H1 (cell line): Measurements from ENCODE around the gene GMIP.
"Not testable (repeated sequence)": the region's sequence is repeated elsewhere in the genome, so short reads cannot be mapped to it uniquely, and the experiment has no call there.

Experiments used
- BACH1 ChIP-seq: IDR thresholded peaks from 2 replicates; pipeline ENCODE4 v1.6.1; 2012; ENCODE audit warnings: low read length, improper control_type of control experiment
- CEBPB ChIP-seq: IDR thresholded peaks from 2 replicates; pipeline ENCODE4 v1.6.1; 2012; ENCODE audit warnings: low read depth, low read length
- EP300 ChIP-seq, 2 experiments: IDR thresholded peaks; 1 replicate in 1 of 2; 2 replicates in 1 of 2; pipeline ENCODE4 v1.6.1; 2011 to 2012; ENCODE audit warnings: low read depth in 2 of 2, low read length in 2 of 2, mild to moderate bottlenecking in 2 of 2, borderline replicate concordance in 1 of 2, inconsistent platforms in 1 of 2, moderate library complexity in 1 of 2
- RAD21 ChIP-seq, 2 experiments: IDR thresholded peaks in 1 of 2; conservative IDR thresholded peaks in 1 of 2; 2 replicates each; pipeline ENCODE4 v1.6.1; 2011; ENCODE audit warnings: low read depth in 2 of 2, low read length in 2 of 2, improper control_type of control experiment in 1 of 2, inconsistent platforms in 1 of 2, mild to moderate bottlenecking in 1 of 2, moderate library complexity in 1 of 2
- YY1 ChIP-seq: IDR thresholded peaks from 2 replicates; pipeline ENCODE4 v1.6.1; 2011; ENCODE audit warnings: low read depth, mild to moderate bottlenecking, low read length
- TF ChIP-seq, protein P1 (sequence below), 3 experiments: IDR thresholded peaks; 1 replicate in 2 of 3; 2 replicates in 1 of 3; pipeline versions ENCODE4 v1.5.1 to v1.6.1; 2011; ENCODE audit warnings: low read length in 3 of 3, mild to moderate bottlenecking in 3 of 3, inconsistent platforms in 2 of 3, low read depth in 1 of 3, moderate library complexity in 1 of 3; ENCODE audit not compliant: insufficient read depth in 1 of 3; ENCODE audit errors: control extremely low read depth in 1 of 3
- TF ChIP-seq, protein P2 (sequence below): IDR thresholded peaks from 2 replicates; pipeline ENCODE4 v1.6.1; 2011; ENCODE audit warnings: low read length, improper control_type of control experiment

DNA sequence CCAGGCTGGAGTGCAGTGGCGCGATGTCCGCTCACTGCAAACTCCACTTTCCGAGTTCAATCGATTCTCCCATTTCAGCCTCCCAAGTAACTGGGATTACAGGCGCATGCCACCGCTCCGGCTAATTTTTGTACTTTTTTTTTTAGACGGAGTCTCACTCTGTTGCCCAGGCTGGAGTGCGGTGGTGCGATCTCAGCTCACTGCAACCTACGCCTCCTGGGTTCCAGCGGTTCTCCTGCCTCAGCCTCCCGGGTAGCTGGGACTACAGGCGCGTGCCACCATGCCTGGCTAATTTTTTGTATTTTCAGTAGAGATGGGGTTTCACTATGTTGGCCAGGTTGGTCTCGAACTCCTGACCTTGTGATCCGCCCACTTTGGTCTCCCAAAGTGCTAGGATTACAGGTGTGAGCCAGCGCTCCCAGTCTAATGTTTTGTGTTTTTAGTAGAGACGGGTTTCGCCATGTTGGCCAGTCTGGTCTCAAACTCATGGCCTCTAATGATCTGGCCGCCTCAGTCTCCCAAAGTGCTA, 22.0 kb upstream of the GMIP start:
- not testable (repeated sequence) for TF ChIP-seq YY1; EP300 (IDR thresholded peaks at IDR 0.05; ENCODE audit: borderline replicate concordance in 1 of 2, low read depth in 2 of 2, low read length in 2 of 2); CEBPB; RAD21 (IDR thresholded peaks at IDR 0.05 in 1 of 2, conservative IDR thresholded peaks at IDR 0.05 in 1 of 2; ENCODE audit: low read depth in 2 of 2, low read length in 2 of 2); BACH1
- TF ChIP-seq, protein P1, sequence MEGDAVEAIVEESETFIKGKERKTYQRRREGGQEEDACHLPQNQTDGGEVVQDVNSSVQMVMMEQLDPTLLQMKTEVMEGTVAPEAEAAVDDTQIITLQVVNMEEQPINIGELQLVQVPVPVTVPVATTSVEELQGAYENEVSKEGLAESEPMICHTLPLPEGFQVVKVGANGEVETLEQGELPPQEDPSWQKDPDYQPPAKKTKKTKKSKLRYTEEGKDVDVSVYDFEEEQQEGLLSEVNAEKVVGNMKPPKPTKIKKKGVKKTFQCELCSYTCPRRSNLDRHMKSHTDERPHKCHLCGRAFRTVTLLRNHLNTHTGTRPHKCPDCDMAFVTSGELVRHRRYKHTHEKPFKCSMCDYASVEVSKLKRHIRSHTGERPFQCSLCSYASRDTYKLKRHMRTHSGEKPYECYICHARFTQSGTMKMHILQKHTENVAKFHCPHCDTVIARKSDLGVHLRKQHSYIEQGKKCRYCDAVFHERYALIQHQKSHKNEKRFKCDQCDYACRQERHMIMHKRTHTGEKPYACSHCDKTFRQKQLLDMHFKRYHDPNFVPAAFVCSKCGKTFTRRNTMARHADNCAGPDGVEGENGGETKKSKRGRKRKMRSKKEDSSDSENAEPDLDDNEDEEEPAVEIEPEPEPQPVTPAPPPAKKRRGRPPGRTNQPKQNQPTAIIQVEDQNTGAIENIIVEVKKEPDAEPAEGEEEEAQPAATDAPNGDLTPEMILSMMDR (IDR thresholded peaks at IDR 0.05; ENCODE audit: control extremely low read depth in 1 of 3, insufficient read depth in 1 of 3, low read depth in 1 of 3, low read length in 3 of 3) = not testable (repeated sequence)
- TF ChIP-seq, protein P2, sequence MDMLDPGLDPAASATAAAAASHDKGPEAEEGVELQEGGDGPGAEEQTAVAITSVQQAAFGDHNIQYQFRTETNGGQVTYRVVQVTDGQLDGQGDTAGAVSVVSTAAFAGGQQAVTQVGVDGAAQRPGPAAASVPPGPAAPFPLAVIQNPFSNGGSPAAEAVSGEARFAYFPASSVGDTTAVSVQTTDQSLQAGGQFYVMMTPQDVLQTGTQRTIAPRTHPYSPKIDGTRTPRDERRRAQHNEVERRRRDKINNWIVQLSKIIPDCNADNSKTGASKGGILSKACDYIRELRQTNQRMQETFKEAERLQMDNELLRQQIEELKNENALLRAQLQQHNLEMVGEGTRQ = not testable (repeated sequence)
